Calu3 (cell line): ENCODE measurements around the gene GADD45B. TPM values are rescaled to one million over a fixed set of nuclear protein-coding genes. Genes with fewer than 3 reads are reported as not detected.

Experiments
- BruUV-seq: library from RNA; stranded (reverse); fragments of 400-500 nt; replicated peaks from 2 replicates; lab custom pipeline; 2021; lab: Mats Ljungman, UMichigan
- CTCF ChIA-PET: fragments of 300-600 bp; sonication (Branson Sonifier 250); formaldehyde crosslinking; loops from one replicate; lab custom pipeline; 2022; ENCODE audit warnings: antibody characterized with exemption; lab: Charles Lee
- DNase-seq: peaks from one replicate; pipeline ENCODE4 v3.0.0; 2022
- H3K27ac Mint-ChIP-seq: one replicate; pipeline ENCODE4 v1.8.0; 2022; ENCODE audit warnings: mixed read lengths; ENCODE audit not compliant: unreplicated experiment
- H3K27me3 Mint-ChIP-seq: one replicate; pipeline ENCODE4 v1.8.0; 2022; ENCODE audit warnings: mixed read lengths; ENCODE audit not compliant: unreplicated experiment
- H3K36me3 Mint-ChIP-seq: one replicate; pipeline ENCODE4 v1.8.0; 2022; ENCODE audit warnings: mild to moderate bottlenecking, moderate library complexity, mixed read lengths; ENCODE audit not compliant: insufficient read depth, unreplicated experiment
- H3K4me1 Mint-ChIP-seq: one replicate; pipeline ENCODE4 v1.8.0; 2022; ENCODE audit warnings: mild to moderate bottlenecking, low read depth, mixed read lengths; ENCODE audit not compliant: unreplicated experiment
- H3K4me3 Mint-ChIP-seq: one replicate; pipeline ENCODE4 v1.8.0; 2022; ENCODE audit warnings: mild to moderate bottlenecking, low read depth, moderate library complexity, mixed read lengths; ENCODE audit not compliant: unreplicated experiment
- H3K9me3 Mint-ChIP-seq: one replicate; pipeline ENCODE4 v1.8.0; 2022; ENCODE audit warnings: low read depth, mixed read lengths; ENCODE audit not compliant: unreplicated experiment
- CTCF ChIP-seq: fragments of 200-600 bp; IDR thresholded peaks from one replicate; pipeline ENCODE4 v1.8.0; 2022; ENCODE audit warnings: antibody characterized with exemption; ENCODE audit not compliant: unreplicated experiment
- intact Hi-C: fragments of 100-400 bp; cut with micrococcal nuclease; formaldehyde crosslinking; loops from one replicate; pipeline ENCODE4 v1.10.0; 2022; ENCODE audit not compliant: unreplicated experiment
- total RNA-seq: library from RNA; stranded (reverse); gene quantifications from 2 replicates; pipeline ENCODE4 v1.2.3, GENCODE V29; 2022

The GADD45B gene
- total RNA-seq, 1 experiment from 2014 or later = 36.5 TPM

GRCh38 chr19:2441096-2441752 lies 34.7 kb upstream of the GADD45B start:
- H3K9me3 Mint-ChIP-seq = no peaks in the 10 kb centered on the region
- intact Hi-C loops = no loop called here
- CTCF ChIA-PET = interaction anchor here (0.6 kb wide), 1 partner anchor 1066 kb away, joined by 5 read pairs; no protein-coding TSS in a partner anchor
- no peak for DNase-seq
- no TSS peak for BruUV-seq
- no peaks in the 10 kb centered on the region for H3K4me1 Mint-ChIP-seq
- H3K27me3 Mint-ChIP-seq = no peaks in the 10 kb centered on the region
- H3K27ac Mint-ChIP-seq = no peak overlapping the region
- no peak overlapping the region for H3K4me3 Mint-ChIP-seq
- H3K36me3 Mint-ChIP-seq = peaks cover 12% of the 10 kb centered on the region
- TF ChIP-seq CTCF = no peak

GRCh38 chr19:2443116-2443784 lies 32.7 kb upstream of the GADD45B start:
- H3K27me3 Mint-ChIP-seq = no peaks in the 10 kb centered on the region
- no peak overlapping the region for H3K4me3 Mint-ChIP-seq
- intact Hi-C loops = no loop called here
- no peak for TF ChIP-seq CTCF
- peaks cover 16% of the 10 kb centered on the region for H3K36me3 Mint-ChIP-seq
- no peaks in the 10 kb centered on the region for H3K4me1 Mint-ChIP-seq
- no peak overlapping the region for H3K27ac Mint-ChIP-seq
- no peak for DNase-seq
- CTCF ChIA-PET = interaction anchor here (0.8 kb wide), 1 partner anchor 11 kb away, joined by 3 read pairs; no protein-coding TSS in a partner anchor
- no peaks in the 10 kb centered on the region for H3K9me3 Mint-ChIP-seq
- BruUV-seq = no TSS peak

GRCh38 chr19:2443785-2444182 lies 32.1 kb upstream of the GADD45B start:
- CTCF ChIA-PET = interaction anchor here (0.8 kb wide), 1 partner anchor 10 kb away, joined by 3 read pairs; no protein-coding TSS in a partner anchor
- TF ChIP-seq CTCF = no peak
- BruUV-seq = no TSS peak

DNA sequence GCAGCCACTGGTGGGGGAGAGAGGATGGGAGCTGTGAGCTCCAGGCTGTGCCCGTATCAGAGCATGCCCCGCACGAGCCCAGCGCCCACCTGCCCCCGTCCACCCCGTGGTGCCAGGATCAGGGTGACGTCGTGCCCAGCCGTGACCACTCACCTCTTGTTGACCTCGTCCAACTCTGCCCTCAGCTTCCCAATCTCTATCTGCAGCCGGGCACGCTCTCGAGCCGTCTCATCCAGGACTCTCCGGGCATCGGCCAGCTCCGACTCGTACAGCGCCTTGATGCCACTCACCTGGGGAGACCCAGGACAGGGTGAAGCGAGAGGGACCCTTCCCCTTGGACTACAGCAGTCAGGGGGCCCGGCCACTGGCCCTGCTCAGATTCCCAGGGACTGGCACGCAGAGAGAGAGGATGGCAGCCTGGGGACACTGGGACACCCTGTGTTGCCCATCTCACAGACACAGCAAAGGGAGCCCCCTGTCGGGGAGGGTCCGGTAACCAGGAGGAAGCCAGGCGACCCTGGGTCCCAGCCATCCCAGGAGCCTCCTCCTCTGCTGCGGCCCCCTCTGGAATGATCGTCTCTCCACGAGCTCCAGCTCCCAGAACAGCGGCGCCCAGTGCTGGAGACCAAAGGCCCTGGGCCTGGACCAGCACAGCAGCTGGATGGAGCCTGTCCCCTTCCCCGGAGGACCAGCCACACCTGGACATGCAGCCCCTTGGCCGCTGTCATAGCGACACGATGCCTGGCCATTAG lies 31.5 kb upstream of the GADD45B start:
- no peaks in the 10 kb centered on the region for H3K9me3 Mint-ChIP-seq

More at GRCh38 chr19:2443785-2444182, 32.1 kb upstream of the GADD45B start:
- intact Hi-C loops = no loop called here
- no peaks in the 10 kb centered on the region for H3K4me1 Mint-ChIP-seq
- peaks cover 16% of the 10 kb centered on the region for H3K36me3 Mint-ChIP-seq
- H3K9me3 Mint-ChIP-seq = no peaks in the 10 kb centered on the region
- no peak overlapping the region for H3K4me3 Mint-ChIP-seq
- no peak overlapping the region for H3K27ac Mint-ChIP-seq
- H3K27me3 Mint-ChIP-seq = no peaks in the 10 kb centered on the region
- no peak for DNase-seq

More for the DNA sequence above, 31.5 kb upstream of the GADD45B start:
- Mint-ChIP-seq H3K36me3 (peaks cover 16% of the 10 kb centered on the region), H3K27me3 (no peaks in the 10 kb centered on the region), H3K4me1 (no peaks in the 10 kb centered on the region), H3K4me3 (no peak overlapping the region), H3K27ac (no peak overlapping the region)
- BruUV-seq = no TSS peak
- CTCF ChIA-PET = no interaction called here
- no peak for DNase-seq
- intact Hi-C loops = no loop called here
- no peak for TF ChIP-seq CTCF
